HG03565 (cell line): ENCODE results near the gene GINS1.
A peak's percentile ranks its signal among the peaks of the same experiment; 100 is the strongest.

Experiments
- ATAC-seq: cut with Tn5 transposase; IDR thresholded peaks from one replicate; pipeline ENCODE4 v1.9.1; 2021; ENCODE audit warnings: mild to moderate bottlenecking, moderate library complexity; ENCODE audit not compliant: unreplicated experiment

GINS1 gene

DNA sequence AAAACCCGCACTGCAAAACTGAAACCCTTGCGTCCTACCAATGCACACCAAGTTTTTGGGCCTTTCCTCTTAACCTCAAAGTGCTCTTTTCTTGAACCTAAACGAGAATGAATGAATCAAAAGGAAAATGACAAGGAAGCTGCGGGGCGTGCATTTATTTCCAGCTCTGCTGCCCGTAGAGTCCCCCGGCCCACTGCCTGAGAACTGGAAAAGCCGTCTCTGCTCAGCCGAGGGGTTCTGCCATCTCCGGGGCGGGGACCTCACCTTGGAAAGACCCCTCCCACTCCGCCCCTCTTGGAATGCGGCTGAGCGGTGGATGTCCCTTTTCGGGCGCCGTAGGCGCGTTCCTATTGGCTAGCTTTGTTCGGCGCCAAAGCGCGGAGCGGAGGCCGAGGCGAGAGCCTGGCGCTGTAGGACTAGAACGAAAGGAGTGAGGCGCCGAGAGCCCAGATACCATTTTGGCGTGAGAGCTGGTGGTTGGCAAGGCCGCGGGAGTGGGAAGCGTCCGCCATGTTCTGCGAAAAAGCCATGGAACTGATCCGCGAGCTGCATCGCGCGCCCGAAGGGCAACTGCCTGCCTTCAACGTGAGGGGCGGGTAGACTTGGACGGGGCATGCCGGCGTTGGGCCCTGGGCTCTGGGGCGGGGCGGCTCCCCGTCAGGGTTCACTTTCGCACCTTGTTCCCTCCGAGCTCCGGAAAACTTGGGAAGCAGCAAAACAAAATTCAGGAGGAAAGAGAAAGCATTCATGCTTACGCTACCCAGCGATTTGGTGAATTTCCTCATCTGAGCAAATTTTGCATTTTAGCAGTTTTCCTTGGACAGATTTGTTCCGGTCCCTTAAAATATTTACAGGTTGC is at the start of gene GINS1:
TSS of gene GINS1 (plus strand) at position 363 of the 859 bp plus-strand sequence. CDS start at position 511, 148 bp downstream.
- peak; percentile 86 for ATAC-seq

DNA sequence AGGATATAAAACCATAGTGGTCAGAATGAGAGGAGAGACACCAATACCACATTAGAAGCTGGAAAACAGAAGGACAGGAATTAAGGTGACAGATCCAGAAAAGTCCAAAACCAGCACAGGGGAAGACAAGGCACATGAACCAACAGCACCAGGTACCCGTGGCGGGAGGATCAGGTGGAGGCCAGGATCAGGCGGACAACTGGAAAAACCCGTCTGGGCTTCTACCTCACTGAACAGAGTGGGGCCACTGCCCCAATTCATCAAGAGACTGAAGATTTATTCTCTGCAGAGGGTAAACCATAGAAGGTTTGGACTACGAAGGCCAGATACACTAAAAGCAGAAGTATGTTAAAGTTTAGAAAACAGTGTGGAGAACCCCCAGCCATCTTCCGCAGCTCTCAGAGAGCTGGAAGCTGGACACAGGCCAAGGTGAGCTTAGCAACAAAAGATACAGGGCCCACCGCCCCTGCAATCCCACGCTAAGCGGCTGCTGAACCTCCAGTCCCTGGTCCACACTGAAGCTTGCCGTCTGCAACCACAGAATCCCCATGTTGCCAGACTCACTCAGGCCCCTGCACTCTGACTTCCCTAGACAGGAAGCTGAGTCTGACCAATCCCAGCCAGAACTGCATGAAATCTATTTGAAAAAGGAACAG is 46.7 kb upstream of the GINS1 start:
- no peak for ATAC-seq

DNA sequence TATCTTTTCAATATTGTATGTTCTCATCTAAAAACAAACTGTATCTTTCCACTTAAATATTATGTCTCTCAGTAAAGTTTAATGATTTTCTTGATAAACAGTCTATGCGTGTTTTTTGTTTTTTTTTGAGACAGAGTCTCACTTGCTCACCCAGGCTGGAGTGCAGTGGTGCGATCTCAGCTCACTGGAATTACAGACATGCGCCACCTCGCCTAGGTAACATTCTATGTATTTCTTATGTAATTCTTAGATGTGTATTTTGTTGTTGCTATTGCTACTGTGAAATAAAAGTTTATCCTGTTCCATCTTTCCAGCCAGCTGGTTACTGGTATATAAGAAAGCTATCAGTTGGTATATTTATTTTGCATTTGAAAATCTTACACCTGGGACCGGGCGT is 46.2 kb upstream of the GINS1 start:
- no peak for ATAC-seq

DNA sequence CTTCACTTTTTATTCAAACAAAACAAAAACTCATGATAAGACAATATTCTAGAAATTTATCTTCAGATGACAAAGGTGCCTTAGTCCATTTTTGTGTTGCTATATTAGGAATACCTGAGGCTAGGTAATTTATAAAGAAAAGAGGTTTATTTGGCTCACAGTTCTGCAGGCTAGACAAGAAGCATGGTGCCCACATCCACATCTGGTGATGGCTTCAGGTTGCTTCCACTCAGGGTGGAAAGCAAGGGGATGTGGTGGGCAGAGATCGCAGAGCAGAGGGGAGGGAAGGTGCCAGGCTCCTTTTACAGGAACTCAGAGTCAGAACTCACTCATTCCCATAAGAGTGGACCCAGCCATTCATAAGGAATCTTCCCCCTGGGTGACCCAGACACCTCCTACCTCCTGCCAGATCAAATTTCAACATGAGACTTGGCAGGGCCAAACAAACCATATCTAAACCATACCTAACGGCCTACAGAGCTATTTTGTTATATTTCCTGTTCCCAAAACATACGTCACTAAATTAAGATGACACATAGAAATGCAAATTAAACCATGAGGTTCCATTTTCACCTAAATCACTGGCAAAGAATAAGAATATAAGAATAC is 43.2 kb upstream of the GINS1 start:
- ATAC-seq, result no peak

DNA sequence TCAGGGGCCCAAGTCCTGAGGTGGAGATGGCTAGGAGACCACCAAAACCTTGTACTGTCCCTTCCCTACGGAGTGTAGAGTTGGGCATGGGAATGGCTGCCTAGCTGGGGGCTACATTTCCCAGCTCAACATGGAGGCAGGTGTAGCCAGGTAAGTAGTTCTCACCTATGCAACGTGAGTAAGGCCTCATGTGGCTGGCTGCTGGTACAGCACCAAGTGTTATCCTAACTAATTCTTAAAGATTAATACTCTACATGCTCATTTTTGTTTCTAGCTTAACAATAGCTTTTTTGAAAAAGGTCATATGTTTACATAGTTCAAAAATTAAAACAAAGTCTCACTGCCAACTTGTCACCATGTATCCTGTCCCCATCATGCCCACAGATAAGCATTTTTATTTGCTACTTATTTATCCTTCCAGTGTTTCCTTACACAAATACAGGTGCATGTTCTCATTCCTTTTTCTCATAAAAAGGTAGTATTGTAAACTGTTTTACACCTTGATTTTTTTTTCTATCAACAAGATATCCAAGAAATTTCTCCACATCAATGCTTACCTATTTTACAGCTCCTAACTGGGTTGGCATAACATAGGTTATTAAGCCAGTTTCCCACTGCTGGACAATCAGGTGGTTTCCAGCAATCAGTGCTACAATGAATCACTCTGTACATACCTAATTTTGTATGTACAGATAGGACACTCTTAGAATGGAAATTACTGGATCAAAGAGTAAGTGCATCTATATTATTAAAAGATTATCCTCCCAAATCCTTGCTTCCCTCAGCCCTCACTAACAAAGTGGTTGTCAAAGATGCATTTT is 42.4 kb upstream of the GINS1 start:
- no peak for ATAC-seq

DNA sequence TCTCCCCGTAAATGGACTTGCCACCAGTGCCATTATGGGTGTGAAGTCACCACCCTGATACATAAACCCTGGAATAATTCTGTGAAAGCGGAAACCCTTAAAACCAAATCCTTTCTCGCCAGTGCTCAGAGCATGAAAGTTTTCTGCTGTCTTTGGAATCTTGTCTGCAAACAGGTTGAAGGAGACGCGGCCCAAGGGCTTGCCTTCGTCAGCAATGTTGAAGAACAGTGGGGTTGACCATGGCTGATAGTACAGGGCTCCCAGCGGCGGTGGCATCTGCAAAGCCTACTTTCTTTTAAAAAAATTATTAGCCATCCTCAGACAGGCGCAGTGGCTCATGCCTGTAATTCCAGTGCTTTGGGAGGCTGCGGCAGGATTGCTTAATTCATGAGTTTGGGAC is 38.9 kb upstream of the GINS1 start:
- ATAC-seq, result no peak

DNA sequence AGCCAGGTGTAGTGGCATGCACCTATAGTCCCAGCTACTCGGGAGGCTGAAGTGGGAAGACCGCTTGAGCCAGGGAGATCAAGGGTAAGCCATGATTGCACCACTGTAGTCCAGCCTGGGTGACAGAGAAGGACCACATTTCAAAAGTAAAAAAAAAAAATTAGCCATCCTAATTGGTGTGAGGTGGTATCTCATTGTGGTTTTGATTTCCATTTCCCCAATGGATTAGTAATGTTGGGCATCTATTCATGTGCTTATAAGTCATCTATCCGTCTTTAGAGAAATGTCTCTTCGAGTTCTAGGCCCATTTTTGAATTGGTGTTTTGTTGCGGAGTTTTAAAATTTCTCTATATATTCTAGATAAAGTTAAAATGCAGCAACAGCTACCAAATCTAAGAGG is 38.5 kb upstream of the GINS1 start:
- no peak for ATAC-seq

DNA sequence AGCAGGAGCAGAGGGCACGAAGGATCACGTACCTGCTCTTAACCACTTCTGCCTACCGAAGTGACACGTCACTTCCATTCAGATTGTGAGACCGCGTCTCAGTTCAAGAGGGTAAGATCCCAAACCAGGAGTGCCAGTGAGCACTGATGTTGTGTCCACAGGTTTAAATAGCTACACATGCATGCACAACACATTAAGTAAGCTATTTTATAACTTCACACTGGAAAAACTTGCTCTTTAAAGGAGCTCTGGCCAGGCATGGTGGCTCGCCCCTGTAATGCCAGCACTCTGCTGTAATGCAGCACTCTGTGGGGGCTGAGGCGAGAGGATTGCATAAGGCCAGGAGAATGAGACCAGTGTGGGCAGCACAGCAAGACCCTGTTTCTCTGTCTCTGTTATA is 37.9 kb upstream of the GINS1 start:
- no peak for ATAC-seq

DNA sequence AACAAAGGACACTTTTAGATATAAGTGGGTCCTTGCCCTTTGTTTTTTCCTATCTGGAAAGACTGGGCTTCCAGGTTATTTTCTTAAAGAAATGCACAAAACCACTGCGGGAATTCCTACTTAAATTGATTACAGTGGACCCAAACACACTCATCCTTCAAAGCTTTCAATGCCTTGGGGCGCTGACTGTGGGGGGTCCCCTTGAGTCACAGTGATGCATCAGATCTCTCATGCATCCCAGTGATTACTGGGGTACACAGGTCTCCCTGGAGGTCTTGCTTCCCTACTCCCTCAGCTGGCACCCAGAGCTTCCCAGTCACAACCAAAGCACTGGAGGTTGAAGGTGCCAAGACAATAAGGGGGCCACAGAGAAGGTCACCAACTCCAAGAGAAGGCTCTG is 37.5 kb upstream of the GINS1 start:
- no peak for ATAC-seq

DNA sequence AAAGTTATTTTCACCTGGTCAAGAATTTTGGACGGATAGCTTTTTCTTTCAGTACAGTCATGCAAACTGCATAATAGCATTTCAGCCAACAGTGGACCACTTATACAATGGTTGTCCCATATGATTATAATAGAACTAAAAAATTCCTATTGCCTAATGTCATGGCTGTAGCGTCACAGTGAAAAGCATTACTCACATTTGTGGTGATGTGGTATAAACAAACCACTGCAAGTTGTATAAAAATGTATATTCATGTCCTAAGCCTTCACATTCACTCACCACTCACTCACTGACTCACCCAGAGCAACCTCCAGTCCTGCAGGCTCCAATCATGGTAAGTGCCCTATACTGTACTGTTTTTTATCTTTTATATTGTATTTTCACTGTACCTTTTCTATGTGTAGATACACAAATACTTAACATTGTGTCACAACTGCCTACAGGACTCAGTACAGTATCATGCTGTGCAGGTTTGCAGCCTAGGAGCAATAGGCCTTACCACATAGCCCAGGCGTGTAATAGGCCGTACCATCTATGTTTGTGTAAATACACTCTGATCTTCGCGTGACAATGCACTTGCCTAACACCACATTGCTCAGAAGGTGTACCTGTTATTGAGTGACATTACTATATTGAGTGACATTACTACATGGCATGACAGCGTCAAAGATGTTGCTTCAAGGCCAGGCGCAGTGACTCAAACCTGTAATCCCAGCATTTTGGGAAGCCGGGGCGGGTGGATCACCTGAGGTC is 34.7 kb upstream of the GINS1 start:
- no peak for ATAC-seq

DNA sequence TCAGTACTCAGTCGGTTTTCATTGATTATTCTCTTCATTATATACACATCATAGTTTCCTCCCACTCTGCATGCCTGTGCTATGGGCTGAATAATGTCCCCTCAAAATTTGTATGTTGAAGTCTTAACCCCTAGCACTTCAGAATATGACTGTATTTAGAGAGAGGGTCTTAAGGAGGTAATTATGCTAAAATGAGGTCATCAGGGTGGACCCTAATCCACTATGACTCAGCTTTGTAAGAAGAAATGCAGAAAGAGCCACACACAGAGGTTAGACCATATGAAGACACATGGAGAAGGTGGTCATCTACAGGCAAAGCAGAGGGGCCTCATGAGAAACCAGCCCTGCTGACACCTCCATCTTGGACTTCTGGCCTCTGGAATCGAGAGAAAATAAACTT is 32.6 kb upstream of the GINS1 start:
- ATAC-seq, result no peak

DNA sequence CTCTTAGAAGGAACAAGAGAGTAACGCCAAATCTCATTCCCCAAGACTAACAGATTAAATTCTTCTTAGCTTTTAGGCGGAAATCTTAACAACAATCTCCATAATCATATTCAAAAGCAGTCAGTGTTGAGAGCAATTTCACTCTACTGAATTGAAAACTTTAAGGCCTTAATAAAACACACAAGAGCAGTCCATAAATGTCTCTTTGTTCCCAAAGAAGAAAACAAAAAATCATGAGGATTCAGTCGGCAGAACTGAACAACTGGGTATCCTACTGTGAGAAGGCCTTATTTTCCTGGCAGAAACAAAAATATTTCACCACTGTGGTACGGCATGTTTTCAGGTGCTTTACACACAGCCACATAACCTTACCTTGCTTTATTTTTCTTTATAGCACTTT is 31.2 kb upstream of the GINS1 start:
- no peak for ATAC-seq

DNA sequence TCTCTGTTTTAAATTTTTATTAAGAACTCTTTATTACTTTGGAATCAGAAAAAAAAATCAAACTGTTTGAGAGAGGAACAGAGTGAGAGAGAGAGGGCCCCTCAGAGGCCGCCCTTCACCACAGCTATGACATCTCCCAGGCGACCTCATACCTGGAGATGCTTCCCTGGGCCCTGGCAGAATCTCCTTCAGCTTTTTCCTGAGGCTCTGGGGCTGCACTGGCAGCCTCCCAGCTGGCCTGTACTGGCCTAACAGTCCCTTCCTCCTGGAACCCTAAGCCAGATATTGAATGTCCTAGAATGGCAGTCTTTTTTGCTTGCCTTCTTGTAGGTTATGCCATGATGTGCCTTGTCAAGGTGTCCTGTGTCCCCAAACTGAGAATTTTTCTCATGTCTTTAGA is 30.6 kb upstream of the GINS1 start:
- no peak for ATAC-seq

DNA sequence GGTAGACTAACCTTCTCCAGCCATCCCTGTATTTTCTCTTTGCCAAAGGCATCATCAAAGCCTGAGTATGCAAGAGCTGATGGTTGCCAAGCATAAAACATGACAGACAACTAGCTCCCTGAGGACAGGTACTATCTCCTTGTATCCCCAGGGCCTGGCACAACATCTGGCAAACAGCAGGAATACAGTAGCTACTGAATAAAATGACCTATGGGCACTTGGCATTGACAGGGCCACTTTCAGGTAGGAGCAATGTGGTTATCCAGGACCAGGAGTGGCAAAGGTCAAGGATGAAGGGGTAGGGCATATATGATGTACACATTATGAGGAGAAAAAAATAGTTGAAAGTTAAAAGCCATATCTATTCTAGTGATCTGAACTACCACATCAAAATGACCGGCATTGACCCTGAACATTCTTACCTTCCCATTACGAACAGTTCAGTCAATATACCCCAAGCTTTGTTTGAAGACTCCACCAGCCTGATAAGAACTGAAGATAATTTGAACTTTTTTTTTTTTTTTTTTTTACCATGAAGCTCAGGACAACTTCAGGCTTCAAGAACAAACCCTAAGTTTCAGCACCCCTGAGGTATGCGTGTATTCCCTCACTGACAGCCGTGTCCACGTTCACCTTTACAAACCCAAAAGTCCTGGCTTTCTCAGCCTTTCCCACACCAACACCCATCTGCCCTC is 29.1 kb upstream of the GINS1 start:
- ATAC-seq, result no peak

DNA sequence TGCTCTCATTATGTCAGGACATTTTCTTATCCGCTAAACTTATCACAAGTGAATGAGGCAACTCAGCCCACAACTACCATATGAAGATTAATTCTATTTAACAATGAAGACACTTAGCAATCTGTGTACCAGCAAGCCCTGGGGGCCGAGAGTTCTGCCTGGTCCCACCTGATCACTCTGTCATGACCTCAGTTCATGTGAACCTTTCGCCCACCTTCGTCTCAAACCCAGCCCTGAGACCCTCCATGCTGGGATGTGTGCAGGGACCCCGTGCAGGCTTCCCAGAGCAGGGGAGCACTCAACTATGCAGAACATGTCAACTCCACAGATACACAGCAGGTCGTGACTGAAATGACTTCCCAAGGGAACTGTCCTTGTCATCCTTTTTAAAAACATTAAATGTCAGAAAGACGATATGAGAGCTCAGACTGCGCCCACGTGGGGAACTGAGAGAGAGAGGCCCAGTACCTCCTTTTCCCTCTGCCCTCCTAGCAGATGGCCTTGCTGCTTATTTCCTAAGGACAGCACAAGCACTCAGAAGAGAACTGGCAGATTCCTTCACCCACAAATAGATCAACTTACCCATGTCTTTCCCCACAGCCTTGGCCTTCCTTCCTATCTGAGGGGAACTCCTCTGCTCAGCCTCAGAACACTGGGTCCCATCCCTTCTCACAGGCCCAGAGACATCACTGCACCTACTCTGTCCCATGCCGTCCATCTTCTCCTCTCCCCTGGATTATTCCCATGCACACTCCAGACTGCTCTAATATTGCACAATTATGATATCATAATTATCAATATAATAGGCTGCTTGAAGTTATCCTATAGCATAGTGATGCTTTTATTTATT is 28.4 kb upstream of the GINS1 start:
- ATAC-seq, result no peak

DNA sequence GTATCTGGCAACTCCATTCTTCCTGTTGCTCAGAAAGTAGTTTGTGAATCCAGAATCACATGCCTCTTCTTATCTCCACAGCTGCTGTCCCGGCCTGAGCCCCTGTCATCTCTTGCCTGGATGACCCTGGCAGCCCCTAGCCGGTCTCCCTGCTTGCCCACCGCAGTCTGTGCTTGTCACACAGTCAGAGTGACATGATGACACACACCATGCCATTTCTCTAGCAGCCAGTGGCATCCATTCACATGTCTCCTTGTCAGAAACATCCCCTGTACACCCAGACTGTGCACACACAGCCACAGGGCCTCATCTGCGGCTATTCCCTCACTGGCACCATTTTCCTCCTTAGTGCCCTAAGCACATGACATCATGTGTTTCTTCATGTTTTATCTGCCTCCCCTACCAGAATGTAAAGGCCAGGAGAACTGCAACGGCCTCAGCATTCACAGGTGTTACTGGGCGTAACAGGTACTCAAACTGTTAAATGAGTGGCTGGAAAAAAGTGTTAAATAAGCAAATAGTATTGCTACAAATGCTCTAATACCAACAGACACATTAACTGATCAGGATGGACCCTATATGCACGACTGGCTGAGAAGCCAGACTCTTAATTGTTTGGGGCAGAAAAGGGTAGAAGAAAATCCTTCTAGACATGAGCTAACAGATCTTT is 26.4 kb upstream of the GINS1 start:
- ATAC-seq, result no peak

DNA sequence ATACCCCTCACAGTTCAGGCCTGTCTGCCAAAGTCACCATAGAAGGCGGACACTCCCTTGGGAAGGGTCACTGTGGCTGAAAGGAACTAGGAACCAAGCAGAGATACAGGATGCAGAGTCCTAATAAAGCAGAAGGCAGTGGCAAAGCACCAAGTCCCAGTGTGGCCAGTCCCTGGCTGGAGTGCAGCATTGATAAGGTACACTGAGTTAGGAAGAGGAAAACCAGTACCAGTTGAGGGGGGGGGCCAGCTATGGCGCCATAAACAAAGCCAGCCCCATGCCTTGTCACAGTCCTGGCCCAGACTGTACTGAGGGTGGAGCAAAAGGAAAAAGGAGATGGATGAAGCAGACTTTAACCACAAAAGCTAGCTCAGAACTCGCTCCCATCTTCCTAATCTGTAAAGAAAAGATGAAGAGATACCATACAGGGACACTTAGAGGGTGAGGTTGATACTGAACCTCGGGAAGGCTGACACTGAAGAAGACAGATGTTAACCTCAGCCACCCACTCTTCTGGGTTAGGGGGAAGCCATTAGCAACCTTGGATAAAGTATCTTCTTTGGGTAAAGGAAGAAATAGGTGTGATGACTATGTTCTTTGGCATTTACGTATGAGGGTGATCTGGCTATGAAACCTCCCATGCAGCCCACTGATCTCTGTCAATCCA is 24.6 kb upstream of the GINS1 start:
- no peak for ATAC-seq

DNA sequence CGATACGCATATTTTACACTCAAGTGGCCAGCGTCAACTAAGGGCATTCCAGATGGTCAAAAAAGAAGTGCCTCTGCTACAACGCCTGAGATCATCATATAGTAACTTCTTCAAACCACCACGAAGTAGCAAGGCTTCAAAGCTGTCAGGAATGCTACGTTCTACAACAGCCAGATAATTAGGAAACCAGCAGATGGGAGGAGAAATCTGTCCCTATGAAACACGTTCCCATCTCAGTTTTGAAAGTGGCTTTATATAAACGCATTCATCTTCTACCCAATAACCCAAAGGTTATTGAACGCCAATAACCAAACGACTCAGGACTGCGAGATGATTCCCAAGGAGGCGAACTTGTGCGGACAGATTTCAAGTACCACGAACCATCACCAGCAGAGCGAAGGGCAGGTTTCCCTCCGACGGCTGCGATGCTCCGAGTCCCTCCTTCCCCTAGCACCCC is 18.0 kb upstream of the GINS1 start:
- ATAC-seq, result no peak
